Non-pigmented ciliary epithelial cell (primary cell): ENCODE data around the gene PRKCE.
"Not testable (repeated sequence)": the region's sequence is repeated elsewhere in the genome, so short reads cannot be mapped to it uniquely, and the experiment has no call there.

ENCODE experiments used
- DNase-seq: peaks from one replicate; pipeline ENCODE4 v3.0.0-alpha.2; 2010; ENCODE audit warnings: low read depth

Gene PRKCE

DNA sequence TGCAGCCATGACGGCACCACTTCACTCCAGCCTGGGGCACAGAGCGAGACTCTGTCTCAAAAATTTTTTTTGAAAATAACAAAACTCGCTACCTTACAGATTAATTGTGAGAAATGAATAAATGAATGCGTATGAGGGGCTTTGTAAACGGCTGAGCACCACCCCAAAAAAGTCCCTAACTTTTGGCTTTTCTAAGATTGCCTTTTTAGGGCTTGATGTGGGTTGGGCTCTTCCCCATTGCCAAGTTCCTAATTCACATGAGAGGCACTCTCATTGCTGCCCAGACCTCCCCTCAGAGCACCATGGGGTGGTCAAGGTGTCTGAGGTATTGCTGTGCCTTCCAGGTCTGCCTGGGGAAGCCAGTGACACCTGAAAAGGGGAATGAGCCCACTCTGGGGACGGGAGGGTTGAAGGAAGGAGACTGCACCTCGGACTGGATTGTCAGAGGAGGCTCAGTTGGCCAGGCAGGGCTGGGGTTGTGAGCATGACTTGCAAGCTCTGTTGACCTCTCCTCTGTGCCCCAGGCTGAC lies 186.4 kb downstream of the PRKCE start:
- DNase-seq, result no peak

GRCh38 chr2:45839508-45840251 lies 188.2 kb downstream of the PRKCE start:
- no peak for DNase-seq

DNA sequence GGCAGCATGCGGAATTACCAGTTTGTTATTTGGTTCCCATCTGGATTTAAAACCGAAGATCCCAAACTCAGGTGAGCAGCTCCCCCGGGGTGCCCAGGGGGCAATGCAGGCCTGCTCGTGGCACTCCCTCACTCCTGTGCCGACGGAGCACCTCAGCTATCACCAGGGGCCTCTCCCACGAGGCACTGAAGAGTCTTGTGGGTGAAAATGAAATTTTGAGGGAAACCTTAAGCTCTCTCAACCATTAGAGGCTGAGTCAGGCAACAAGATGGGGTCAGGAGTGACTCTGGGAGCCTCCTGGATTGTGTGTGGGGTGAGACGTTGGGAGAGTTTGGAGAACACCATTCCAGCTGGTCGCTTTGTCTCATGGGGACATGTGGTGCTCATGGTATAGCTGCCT lies 189.0 kb downstream of the PRKCE start:
- DNase-seq, result no peak

DNA sequence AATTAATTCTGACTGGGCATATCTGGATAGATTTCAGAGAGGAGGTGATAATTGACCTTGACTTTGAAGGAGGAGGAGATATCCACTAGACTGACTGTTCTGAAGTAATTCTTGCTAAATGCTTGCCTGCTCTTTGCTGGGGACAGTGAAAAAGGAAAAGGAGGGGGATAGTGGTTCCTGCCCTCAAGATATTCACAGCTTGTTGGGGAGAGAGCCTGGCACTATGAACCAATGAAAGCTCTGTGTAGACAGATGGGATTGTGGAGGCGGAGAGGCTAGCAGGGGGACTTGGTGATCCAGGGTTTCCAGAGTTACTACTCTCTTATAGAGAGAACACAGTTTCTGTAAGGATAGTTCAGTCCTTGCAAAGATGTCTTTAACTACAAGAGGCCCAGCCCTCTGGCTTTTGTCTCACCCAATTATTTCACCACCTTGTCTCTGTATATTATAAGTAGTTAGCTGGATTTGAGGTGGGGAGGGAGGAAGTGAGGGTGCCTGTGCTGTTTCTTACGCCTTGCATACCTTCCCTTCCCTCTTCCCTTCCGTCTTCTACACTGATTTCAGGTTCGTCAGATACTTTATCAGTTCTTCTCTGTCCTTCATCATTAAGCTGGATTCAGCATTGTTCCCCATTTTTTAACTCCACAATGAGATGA lies 190.4 kb downstream of the PRKCE start:
- no peak for DNase-seq

DNA sequence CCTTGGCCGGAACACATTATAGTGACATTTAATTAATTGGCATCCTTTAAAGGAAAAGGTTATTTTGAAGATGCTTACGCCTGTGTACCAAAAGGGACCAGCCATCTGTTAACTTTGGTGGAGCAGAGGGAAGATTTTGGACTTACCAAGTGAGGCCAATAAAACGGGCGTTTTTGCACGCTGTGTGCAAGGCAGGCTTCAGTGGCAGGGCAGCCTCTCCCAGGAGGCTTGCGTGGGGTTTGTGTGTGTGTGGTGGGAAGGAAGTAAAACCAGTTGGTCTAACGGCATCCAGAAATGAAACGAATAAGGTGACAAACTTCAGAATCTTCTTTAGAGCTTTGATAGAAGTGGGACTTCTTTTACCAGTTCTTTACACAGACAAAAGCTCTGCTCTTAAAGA lies 191.7 kb downstream of the PRKCE start:
- no peak for DNase-seq

DNA sequence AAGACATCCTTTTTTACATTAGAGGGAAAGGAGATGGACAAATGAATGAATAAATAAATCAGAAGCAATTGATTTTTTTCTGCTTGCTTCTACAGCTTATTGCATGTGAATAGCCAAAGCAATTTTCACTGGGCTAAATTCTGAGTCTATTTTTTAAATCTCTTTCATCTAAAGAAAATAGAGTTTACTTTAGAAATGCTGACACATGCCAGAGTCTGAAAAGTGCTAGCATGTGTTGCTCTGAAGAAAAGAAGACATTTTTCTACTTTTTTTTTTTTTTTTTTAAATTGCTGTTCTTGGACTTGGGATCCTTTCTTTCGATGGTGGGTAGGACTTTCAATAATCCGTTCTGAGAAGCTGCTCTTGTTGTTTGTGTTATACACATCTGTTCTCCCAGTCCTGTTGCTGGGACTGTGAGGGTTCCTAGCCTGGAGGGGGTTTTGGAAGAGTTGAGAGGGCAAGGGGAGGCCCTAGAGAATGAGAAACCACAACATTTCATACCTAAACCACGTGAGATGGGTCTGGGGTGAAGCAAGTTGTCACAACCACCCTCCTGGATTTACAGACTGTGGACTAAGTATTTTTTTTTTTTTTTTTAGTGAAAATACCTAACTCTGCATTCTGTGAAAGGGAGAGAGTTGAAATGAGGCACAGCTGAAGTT lies 193.5 kb downstream of the PRKCE start:
- DNase-seq, result no peak

DNA sequence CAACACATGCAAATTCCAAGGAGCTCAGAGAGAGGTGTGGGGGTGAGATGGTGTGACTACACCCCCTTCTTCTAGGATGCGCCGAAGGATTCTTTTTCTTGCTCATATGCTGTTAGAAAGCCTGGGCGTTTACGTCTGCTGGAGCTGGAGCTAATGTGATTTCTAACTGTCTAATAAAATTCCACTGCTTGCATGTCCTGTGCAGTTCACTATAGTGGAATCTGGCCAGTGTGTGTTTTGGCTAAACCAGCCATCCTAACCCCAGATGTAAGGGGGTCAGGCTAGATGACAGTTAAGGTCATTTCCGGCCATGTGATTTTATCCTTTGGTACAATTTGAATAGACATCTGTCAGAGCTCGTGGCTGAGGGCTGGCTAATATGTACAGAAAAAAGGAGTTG lies 194.1 kb downstream of the PRKCE start:
- DNase-seq, result no peak

DNA sequence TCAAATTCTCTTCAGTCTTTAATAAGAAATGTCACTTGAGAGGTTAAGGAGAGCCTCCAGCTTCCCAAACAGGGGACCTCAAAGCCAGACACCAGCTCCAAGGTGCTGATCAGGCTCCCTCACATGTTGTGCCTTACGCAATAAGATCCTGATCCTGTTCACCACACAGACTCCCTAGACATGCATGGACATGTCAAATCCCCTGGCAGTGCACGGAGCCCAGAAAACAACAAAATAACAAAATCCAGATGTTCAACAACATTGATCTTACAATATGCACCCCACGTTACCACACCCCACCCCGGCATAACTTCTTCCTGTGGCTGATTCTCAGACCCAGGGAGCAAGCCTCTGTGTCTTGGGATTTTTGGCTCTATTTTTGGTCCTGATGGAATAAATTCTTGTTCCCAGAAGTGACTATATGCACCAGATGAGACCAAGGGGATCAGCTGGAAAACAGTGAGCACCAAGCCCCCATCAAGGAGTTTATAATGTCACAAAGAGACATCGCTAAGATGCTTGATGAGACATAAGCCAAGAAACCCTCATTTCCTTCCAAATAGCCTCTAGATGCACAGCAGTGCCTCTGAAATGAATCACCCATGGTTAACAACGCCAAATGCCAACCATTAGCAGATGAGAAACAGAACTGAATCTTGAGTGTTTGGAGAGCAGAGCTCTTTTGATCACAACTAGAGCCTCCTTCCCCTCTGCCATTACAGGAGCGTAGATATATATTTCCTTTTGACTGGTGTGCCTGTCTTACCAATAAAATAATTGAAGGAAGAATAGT lies 198.2 kb downstream of the PRKCE start:
- DNase-seq, result no peak

DNA sequence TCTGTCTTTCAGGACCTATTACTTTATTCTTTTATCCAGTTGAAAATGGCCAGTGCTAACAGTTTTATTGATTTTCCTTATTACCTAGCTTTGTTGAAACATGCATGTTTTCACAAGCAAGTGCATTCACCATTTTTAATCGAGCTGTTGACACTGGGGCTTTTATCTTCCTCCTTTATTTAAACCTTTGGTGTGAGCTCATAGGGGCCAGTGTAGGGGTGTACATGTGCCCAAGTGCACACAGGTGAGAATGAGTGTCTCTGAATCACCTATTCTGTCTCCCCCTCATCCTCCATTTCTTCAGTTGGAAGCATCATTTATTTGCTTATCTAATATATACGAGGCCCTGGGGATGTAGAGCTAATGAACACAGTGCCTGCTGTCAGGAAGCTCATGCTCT lies 199.1 kb downstream of the PRKCE start:
- no peak for DNase-seq

GRCh38 chr2:45851111-45851510 lies 199.6 kb downstream of the PRKCE start:
- no peak for DNase-seq

DNA sequence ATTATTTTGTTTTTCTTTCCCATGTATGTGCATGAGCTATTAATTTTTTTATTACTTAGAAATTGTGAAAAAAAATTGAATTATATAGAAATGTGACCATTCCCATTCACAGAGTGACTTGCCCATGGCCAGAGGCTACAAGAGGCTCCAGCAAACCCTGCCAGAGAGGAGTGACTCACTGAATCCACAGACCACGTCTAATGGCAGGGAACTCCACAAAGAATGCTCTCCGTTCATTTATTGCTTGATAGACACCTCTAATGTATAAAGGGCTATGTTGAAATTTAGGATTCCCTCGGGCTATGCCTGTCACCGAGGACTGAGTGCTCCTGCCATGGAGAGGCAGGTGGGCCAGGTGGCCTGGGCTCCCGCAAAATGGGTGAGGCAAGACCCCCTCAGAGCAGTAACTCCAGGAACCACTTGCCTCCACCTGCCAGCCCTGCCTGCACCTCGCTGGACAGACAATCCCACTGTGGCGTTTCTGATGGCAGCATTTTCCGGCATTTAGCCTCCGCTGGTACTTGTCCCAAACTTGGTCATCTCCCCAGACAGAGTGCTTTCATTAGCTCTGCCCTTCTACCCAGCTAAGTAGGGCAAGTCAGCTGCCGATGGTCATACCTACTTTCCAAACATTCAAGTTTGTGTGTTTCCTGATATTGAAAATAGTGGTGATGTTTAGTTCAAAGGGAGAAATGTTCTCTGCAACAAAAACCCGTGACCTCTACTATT lies 200.3 kb downstream of the PRKCE start:
- DNase-seq, result no peak

DNA sequence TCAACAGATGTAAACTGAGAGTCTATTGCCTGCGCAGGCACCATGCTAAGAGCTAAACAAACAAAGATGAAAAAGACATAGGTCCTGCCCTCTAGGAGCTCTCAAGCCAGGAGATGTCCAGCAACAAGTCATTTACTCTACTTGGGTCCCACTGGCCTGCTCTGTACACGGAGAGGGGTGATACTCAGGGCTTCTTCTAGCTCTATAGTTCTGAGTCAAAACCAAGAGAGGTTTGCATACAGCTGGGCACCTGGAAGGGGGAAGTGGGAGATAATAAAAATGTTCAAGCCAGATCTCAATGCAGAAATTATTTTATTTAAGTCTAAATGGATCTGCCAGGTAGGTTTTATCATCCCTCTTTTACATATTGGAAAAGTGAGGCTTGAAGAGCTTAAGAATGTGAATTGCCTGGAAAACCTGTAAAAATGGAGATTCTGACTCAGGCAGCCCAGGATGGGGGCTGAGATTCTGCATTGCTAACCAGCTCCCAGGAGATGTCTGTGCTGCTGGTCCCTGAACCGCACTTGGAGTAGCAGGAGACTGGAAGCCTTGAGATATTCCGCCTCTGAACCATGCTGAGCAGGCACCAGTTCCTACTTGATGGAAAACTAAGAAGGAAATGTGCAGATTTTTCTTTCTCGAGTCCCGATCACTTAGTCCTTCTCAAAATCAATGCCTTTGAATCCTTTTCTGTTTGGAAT lies 201.1 kb downstream of the PRKCE start:
- DNase-seq, result no peak

GRCh38 chr2:45855374-45855773 lies 203.9 kb downstream of the PRKCE start:
- no peak for DNase-seq

DNA sequence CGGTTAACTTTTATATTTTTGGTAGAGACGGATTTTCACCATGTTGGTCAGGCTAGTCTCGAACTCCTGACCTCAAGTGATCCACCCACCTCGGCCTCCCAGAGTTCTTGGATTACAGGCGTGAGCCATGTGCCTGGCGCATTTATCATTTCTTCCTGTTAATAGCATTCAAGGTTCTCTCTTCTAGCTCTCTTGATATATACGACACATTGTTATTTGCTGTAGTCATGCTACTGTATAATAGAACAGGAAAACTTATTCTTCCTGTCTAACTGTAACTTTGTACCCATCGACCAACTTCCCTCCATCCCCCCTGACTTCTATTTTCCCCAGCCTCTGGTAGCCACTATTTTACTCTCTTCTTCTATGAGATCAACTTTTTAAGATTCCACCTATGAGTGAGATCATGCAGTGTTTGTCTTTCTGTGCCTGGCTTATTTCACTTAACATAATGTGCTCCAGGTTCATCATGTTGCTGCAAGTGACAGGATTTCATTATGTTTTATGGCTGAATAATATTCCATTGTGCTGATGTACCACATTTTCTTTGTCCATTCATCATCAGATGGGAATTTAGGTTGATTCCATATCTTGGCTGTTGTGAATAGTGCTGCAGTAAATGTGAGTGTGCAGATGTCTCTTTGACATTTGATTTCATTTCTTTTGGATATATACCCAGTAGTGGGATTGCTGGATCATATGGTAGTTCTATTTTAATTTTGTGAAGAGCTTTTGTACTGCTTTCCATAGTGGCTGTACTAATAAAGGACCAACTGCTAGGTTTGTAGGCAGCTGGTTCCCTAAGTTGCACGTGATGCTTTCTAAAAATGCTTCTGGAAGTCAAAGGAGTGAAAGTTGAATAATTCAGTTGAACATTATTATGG lies 205.2 kb downstream of the PRKCE start:
- DNase-seq, result no peak

- DNase-seq, result no peak
Observed at GRCh38 chr2:45857275-45857609, 205.8 kb downstream of the PRKCE start.

DNA sequence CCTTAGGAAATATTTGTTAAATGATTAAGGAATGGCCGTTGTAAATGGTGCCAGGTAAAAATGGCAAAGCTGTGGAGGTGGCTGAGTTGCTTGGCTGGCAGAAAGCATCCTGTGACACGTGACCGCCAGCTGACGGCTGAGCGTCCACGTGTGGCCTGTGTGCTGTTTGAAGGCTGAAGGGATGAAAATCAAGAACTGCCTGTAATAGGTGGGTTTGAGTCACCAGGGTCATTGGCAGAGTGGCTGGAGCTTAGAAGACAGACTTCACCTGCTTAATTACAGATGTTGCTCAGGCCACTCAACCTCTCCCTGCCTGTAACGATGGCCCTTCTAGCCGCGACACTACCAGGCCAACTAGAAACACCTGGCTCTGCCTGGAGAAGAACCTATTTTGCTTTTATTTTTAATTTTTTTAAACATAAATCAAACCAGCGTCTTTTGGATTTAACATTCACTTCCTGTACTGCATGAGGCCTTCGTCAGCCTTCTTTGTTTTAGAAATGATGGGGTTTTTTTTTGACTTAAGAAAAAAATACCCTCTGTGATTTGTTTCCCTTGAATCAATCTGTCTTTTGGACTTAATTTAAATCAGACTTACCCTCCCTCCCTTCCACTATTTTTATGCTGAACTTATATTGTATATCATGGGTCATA lies 206.5 kb downstream of the PRKCE start:
- no peak for DNase-seq

- not testable (repeated sequence) for DNase-seq
Observed at GRCh38 chr2:45858872-45859271, 207.4 kb downstream of the PRKCE start.

- no peak for DNase-seq
Observed at GRCh38 chr2:45859682-45860081, 208.2 kb downstream of the PRKCE start.
